K562 (cell line): ENCODE data around the gene HNRNPA2B1. TPM values are rescaled to one million over a fixed set of nuclear protein-coding genes. Genes with fewer than 3 reads are reported as not detected.

Experiments
- ARID3A ChIP-seq: IDR thresholded peaks from 2 replicates; pipeline ENCODE4 v1.6.1; 2012; ENCODE audit warnings: low read depth, low read length, improper control_type of control experiment, borderline replicate concordance
- ARNT ChIP-seq, 2 experiments: fragments of 450-650 bp; IDR thresholded peaks; 2 replicates each; pipeline ENCODE4 v1.6.1; 2016; ENCODE audit warnings: mild to moderate bottlenecking in 1 of 2
- CC2D1A ChIP-seq: fragments of 450-650 bp; IDR thresholded peaks from 2 replicates; pipeline ENCODE4 v1.6.1; 2017; ENCODE audit warnings: mild to moderate bottlenecking
- DMBX1 ChIP-seq: fragments of 250-450 bp; sonication (Bioruptor Pico); IDR thresholded peaks from 2 replicates; pipeline ENCODE4 v1.8.0; 2022; ENCODE audit warnings: inconsistent platforms, mild to moderate bottlenecking, moderate library complexity, borderline replicate concordance
- ETV6 ChIP-seq, 3 experiments: fragments of 150-350 bp in 1 of 3; sonication (generic) in 1 of 3; formaldehyde crosslinking in 1 of 3; IDR thresholded peaks; 2 replicates each; pipeline versions ENCODE4 v1.6.1 to v1.8.0; 2014 to 2022; ENCODE audit warnings: borderline replicate concordance in 2 of 3, low read depth in 2 of 3, antibody characterized with exemption in 1 of 3, low read length in 1 of 3, mild to moderate bottlenecking in 1 of 3, missing genetic modification reagents in 1 of 3
- GTF2A2 ChIP-seq: IDR thresholded peaks from 2 replicates; pipeline ENCODE4 v1.6.1; 2016; ENCODE audit warnings: mild to moderate bottlenecking, missing genetic modification characterization, missing compliant biosample characterization
- HDAC1 ChIP-seq, 2 experiments: fragments of 450-650 bp; IDR thresholded peaks; 2 replicates each; pipeline ENCODE4 v1.6.1; 2016 to 2017; ENCODE audit warnings: inconsistent platforms in 1 of 2, mild to moderate bottlenecking in 1 of 2, moderate library complexity in 1 of 2
- HDAC3 ChIP-seq: fragments of 450-650 bp; IDR thresholded peaks from 2 replicates; pipeline ENCODE4 v1.6.1; 2018; ENCODE audit warnings: borderline replicate concordance, mild to moderate bottlenecking, moderate library complexity; ENCODE audit not compliant: partially characterized antibody
- JUNB ChIP-seq: fragments of 450-650 bp; formaldehyde crosslinking; conservative IDR thresholded peaks from 2 replicates; pipeline ENCODE4 v1.4.0; 2020; ENCODE audit warnings: mild to moderate bottlenecking
- KDM1A ChIP-seq, 2 experiments: fragments of 450-650 bp; IDR thresholded peaks; 2 replicates each; pipeline ENCODE4 v1.6.1; 2016; ENCODE audit warnings: mild to moderate bottlenecking in 2 of 2
- MTA1 ChIP-seq: fragments of 450-650 bp; IDR thresholded peaks from 2 replicates; pipeline ENCODE4 v1.6.1; 2017; ENCODE audit warnings: borderline replicate concordance
- NCOR1 ChIP-seq: fragments of 450-650 bp; IDR thresholded peaks from 2 replicates; pipeline ENCODE4 v1.6.1; 2016; ENCODE audit warnings: mild to moderate bottlenecking, moderate library complexity
- PHB2 ChIP-seq: fragments of 450-650 bp; IDR thresholded peaks from 2 replicates; pipeline ENCODE4 v1.6.1; 2017; ENCODE audit warnings: low read depth
- PTRF ChIP-seq: fragments of 450-650 bp; IDR thresholded peaks from 2 replicates; pipeline ENCODE4 v1.6.1; 2016; ENCODE audit warnings: mild to moderate bottlenecking, missing genetic modification characterization, missing compliant biosample characterization
- RBM15 ChIP-seq: fragments of 200-400 bp; formaldehyde crosslinking; IDR thresholded peaks from 2 replicates; pipeline ENCODE4 v1.6.1; 2018; ENCODE audit warnings: mild to moderate bottlenecking, low read length, moderate library complexity; ENCODE audit not compliant: insufficient read depth
- SAP30 ChIP-seq: fragments of 200-600 bp; sonication (generic); IDR thresholded peaks from 2 replicates; pipeline ENCODE4 v1.6.1; 2012; ENCODE audit warnings: borderline replicate concordance, low read depth, mild to moderate bottlenecking, moderate library complexity, low read length, control low read depth, inconsistent platforms; ENCODE audit not compliant: insufficient read depth, poor library complexity, severe bottlenecking
- SMARCC2 ChIP-seq: fragments of 450-650 bp; IDR thresholded peaks from 2 replicates; pipeline ENCODE4 v1.6.1; 2017; ENCODE audit warnings: antibody characterized with exemption, moderate library complexity, mild to moderate bottlenecking, low read depth
- SMARCE1 ChIP-seq: fragments of 450-650 bp; IDR thresholded peaks from 2 replicates; pipeline ENCODE4 v1.7.1; 2016; ENCODE audit warnings: mild to moderate bottlenecking
- TAL1 ChIP-seq: fragments of 450-650 bp; IDR thresholded peaks from 2 replicates; pipeline ENCODE4 v1.6.1; 2016; ENCODE audit warnings: mild to moderate bottlenecking
- TEAD1 ChIP-seq, 2 experiments: fragments of 450-650 bp in 1 of 2; sonication (generic) in 1 of 2; formaldehyde crosslinking; IDR thresholded peaks; 2 replicates each; pipeline versions ENCODE4 v1.4.0 to v1.8.0; 2020 to 2022; ENCODE audit warnings: mild to moderate bottlenecking in 2 of 2, missing genetic modification reagents in 1 of 2
- ZFP1 ChIP-seq: fragments of 450-650 bp; formaldehyde crosslinking; IDR thresholded peaks from 2 replicates; pipeline ENCODE4 v1.4.0; 2020; ENCODE audit warnings: mild to moderate bottlenecking, mixed read lengths
- ZNF639 ChIP-seq, 2 experiments: fragments of 200-800 bp in 1 of 2; sonication (Bioruptor generic) in 1 of 2; sonication (generic) in 1 of 2; formaldehyde crosslinking in 1 of 2; IDR thresholded peaks in 1 of 2; conservative IDR thresholded peaks in 1 of 2; 2 replicates each; pipeline versions ENCODE4 v1.5.0 to v1.6.1; 2016 to 2020; ENCODE audit warnings: missing compliant biosample characterization in 1 of 2, missing genetic modification characterization in 1 of 2, missing genetic modification reagents in 1 of 2
- ZNF644 ChIP-seq: fragments of 200-800 bp; sonication (Bioruptor generic); IDR thresholded peaks from 2 replicates; pipeline ENCODE4 v1.6.1; 2016; ENCODE audit warnings: low read depth, missing genetic modification characterization, missing compliant biosample characterization
- ZNF655 ChIP-seq: fragments of 250-450 bp; sonication (Bioruptor Pico); IDR thresholded peaks from 2 replicates; pipeline ENCODE4 v1.5.0; 2021
- polyA plus RNA-seq, 8 experiments: library from polyadenylated mRNA; depleted of rRNA in 4 of 8; stranded (reverse) in 5 of 8; unstranded in 3 of 8; fragments of >200 nt; fragmentation: Nextera tagmentation in 2 of 8; fragmentation: Illumina TruSeq in 1 of 8; extraction: Ambion mirVana in 2 of 8; extraction: Trizol in 1 of 8; gene quantifications; 2 replicates each; pipeline versions ENCODE4 v1.2.1 to v1.2.3, GENCODE V29; 2011 to 2014; ENCODE audit warnings: inconsistent platforms in 1 of 8, missing spikeins in 1 of 8
- total RNA-seq, 7 experiments: library from RNA; depleted of rRNA in 6 of 7; stranded (reverse); fragments of >200 nt in 6 of 7; fragmentation: Illumina TruSeq in 2 of 7; extraction: Trizol in 2 of 7; gene quantifications; 2 replicates each; pipeline versions ENCODE4 v1.2.1 to v1.2.3, GENCODE V29; 2011 to 2021; ENCODE audit warnings: low replicate concordance in 1 of 7

The HNRNPA2B1 gene
- total and polyA plus RNA-seq, 9 of the 15 experiments (the other 6 are each of a cell fraction or from before 2014, with no cell fraction given), result 630 to 1,989 (median 865) TPM

- TF ChIP-seq SMARCE1 (peak; percentile 87), ETV6 (IDR thresholded peaks at IDR 0.05; ENCODE audit: borderline replicate concordance in 1 of 2, low read depth in 2 of 2, low read length in 1 of 2) (0 out of 4 replicates have a peak, but pooled peaks of 1 of the 2 experiments have one; percentile 21), ETV6 (CRISPR knock-in tag; IDR thresholded peaks at IDR 0.05; ENCODE audit: borderline replicate concordance) (no peak), GTF2A2 (no peak), ZNF639 (CRISPR knock-in tag; conservative IDR thresholded peaks at IDR 0.05 in 1 of 2, IDR thresholded peaks at IDR 0.05 in 1 of 2) (peak in 1 of 2 experiments; percentile 72; a peak in 1 of 4 replicates), PTRF (tag) (peak; percentile 66), HDAC1 (IDR thresholded peaks at IDR 0.05) (peak in 1 of 2 experiments; percentile 80; a peak in 2 of 4 replicates), JUNB (0 out of 2 replicates have a peak, but pooled peaks have one; percentile 13), SMARCC2 (peak; percentile 69), KDM1A (IDR thresholded peaks at IDR 0.05) (peak in 1 of 2 experiments; percentile 35; a peak in 1 of 4 replicates), TEAD1 (CRISPR knock-in tag; IDR thresholded peaks at IDR 0.05) (peak in 1 of 2 experiments; percentile 77; a peak in 2 of 4 replicates), MTA1 (peak; percentile 76; the same call in 1 of the 2 replicates), HDAC3 (peak; percentile 15), CC2D1A (peak; percentile 59; the same call in 1 of the 2 replicates), PHB2 (no peak), ZNF644 (tag) (peak; percentile 91), ARNT (IDR thresholded peaks at IDR 0.05) (peak; percentile 25 to 87; a peak in 1 of 4 replicates), NCOR1 (peak; percentile 51), DMBX1 (CRISPR knock-in tag) (peak; percentile 85), ZFP1 (CRISPR knock-in tag) (no peak), ZNF655 (CRISPR knock-in tag) (no peak), RBM15 (no peak), TAL1 (peak; percentile 51), SAP30 (no peak), ARID3A (no peak)
Measured at GRCh38 chr7:26233902-26234511, 33.5 kb upstream of the HNRNPA2B1 start (continued).
